GM23338 (cell line): ENCODE measurements around the gene TAF8. TPM values are rescaled to one million over a fixed set of nuclear protein-coding genes. Genes with fewer than 3 reads are reported as not detected.

ENCODE experiments used
- ATAC-seq: fragments of 200-7000 bp; cut with Tn5 transposase; 3 replicates; pipeline ENCODE4 v1.9.1; 2020
- DNase-seq: peaks from one replicate; pipeline ENCODE4 v3.0.0-alpha.2; 2015; ENCODE audit warnings: low spot score
- H2AFZ ChIP-seq: fragments of 200-600 bp; sonication (generic); 2 replicates; pipeline ENCODE4 v1.8.0; 2016; ENCODE audit warnings: antibody characterized with exemption, mild to moderate bottlenecking, moderate library complexity
- H3F3A ChIP-seq: fragments of 200-600 bp; sonication (generic); replicated peaks from 2 replicates; pipeline ENCODE4 v1.8.0; 2017; ENCODE audit warnings: antibody characterized with exemption, mixed run types, low read depth
- H3K27ac ChIP-seq: fragments of 200-600 bp; sonication (generic); 2 replicates; pipeline ENCODE4 v1.6.1; 2016; ENCODE audit warnings: low read depth
- H3K27me3 ChIP-seq: fragments of 200-600 bp; sonication (generic); 2 replicates; pipeline ENCODE4 v1.8.0; 2016; ENCODE audit warnings: mild to moderate bottlenecking, mixed run types, moderate library complexity; ENCODE audit not compliant: insufficient read depth
- H3K36me3 ChIP-seq: fragments of 200-600 bp; sonication (generic); 2 replicates; pipeline ENCODE4 v1.8.0; 2016; ENCODE audit warnings: mild to moderate bottlenecking; ENCODE audit not compliant: insufficient read depth
- H3K4me1 ChIP-seq: fragments of 200-600 bp; sonication (generic); 2 replicates; pipeline ENCODE4 v1.8.0; 2016; ENCODE audit warnings: mild to moderate bottlenecking, moderate library complexity; ENCODE audit not compliant: insufficient read depth
- H3K4me2 ChIP-seq: fragments of 200-600 bp; sonication (generic); 2 replicates; pipeline ENCODE4 v1.7.1; 2017; ENCODE audit warnings: mixed run types
- H3K4me3 ChIP-seq: fragments of 200-600 bp; sonication (generic); 2 replicates; pipeline ENCODE4 v1.6.1; 2016; ENCODE audit warnings: mixed run types
- H3K79me2 ChIP-seq: fragments of 200-600 bp; sonication (generic); replicated peaks from 2 replicates; pipeline ENCODE4 v1.8.0; 2017; ENCODE audit warnings: mild to moderate bottlenecking; ENCODE audit not compliant: insufficient read depth
- H3K9me2 ChIP-seq: fragments of 200-600 bp; sonication (generic); 2 replicates; pipeline ENCODE4 v1.8.0; 2017; ENCODE audit not compliant: insufficient read depth
- H4K20me1 ChIP-seq: fragments of 200-600 bp; sonication (generic); replicated peaks from 2 replicates; pipeline ENCODE4 v1.8.0; 2017; ENCODE audit warnings: mild to moderate bottlenecking; ENCODE audit not compliant: insufficient read depth
- H3K27ac Mint-ChIP-seq: 2 replicates; pipeline ENCODE4 v1.8.0; 2020; ENCODE audit warnings: inconsistent platforms, mild to moderate bottlenecking, moderate library complexity, mixed read lengths
- H3K27me3 Mint-ChIP-seq: 3 replicates; pipeline ENCODE4 v1.8.0; 2022; ENCODE audit warnings: low read depth, mild to moderate bottlenecking, moderate library complexity, mixed read lengths, inconsistent platforms; ENCODE audit not compliant: insufficient read depth, poor library complexity
- H3K36me3 Mint-ChIP-seq: 3 replicates; pipeline ENCODE4 v1.8.0; 2021; ENCODE audit warnings: low read depth, mild to moderate bottlenecking, inconsistent platforms, moderate library complexity, mixed read lengths
- H3K4me1 Mint-ChIP-seq: 3 replicates; pipeline ENCODE4 v1.8.0; 2020; ENCODE audit warnings: mild to moderate bottlenecking, inconsistent platforms, mixed read lengths
- H3K4me3 Mint-ChIP-seq: 3 replicates; pipeline ENCODE4 v1.8.0; 2021; ENCODE audit warnings: moderate library complexity, mild to moderate bottlenecking, inconsistent platforms, mixed read lengths
- H3K9me3 Mint-ChIP-seq: 3 replicates; pipeline ENCODE4 v1.8.0; 2020; ENCODE audit warnings: moderate library complexity, mild to moderate bottlenecking, inconsistent platforms, mixed read lengths
- CREB1 ChIP-seq: fragments of 250-450 bp; sonication (Bioruptor Pico); IDR thresholded peaks from 2 replicates; pipeline ENCODE4 v1.5.0; 2020; ENCODE audit warnings: low read depth, mild to moderate bottlenecking, moderate library complexity
- EZH2 ChIP-seq: fragments of 200-600 bp; sonication (generic); IDR thresholded peaks from one replicate; pipeline ENCODE4 v1.8.0; 2017; ENCODE audit warnings: antibody characterized with exemption, mild to moderate bottlenecking, low read depth; ENCODE audit not compliant: unreplicated experiment
- EZH2phosphoT487 ChIP-seq: fragments of 200-600 bp; sonication (generic); IDR thresholded peaks from one replicate; pipeline ENCODE4 v1.8.1; 2018; ENCODE audit warnings: antibody characterized with exemption; ENCODE audit not compliant: unreplicated experiment
- NANOG ChIP-seq: IDR thresholded peaks from 2 replicates; pipeline ENCODE4 v1.6.1; 2016; ENCODE audit warnings: antibody characterized with exemption, borderline replicate concordance
- POLR2AphosphoS5 ChIP-seq: IDR thresholded peaks from 2 replicates; pipeline ENCODE4 v1.6.1; 2016; ENCODE audit warnings: antibody characterized with exemption, low read depth
- ZNF114 ChIP-seq: fragments of 250-450 bp; sonication (Bioruptor Pico); IDR thresholded peaks from 2 replicates; pipeline ENCODE4 v1.5.0; 2020; ENCODE audit warnings: mild to moderate bottlenecking, moderate library complexity
- ZNF331 ChIP-seq: fragments of 250-450 bp; sonication (Bioruptor Pico); IDR thresholded peaks from 2 replicates; pipeline ENCODE4 v1.5.0; 2020; ENCODE audit warnings: low read depth, mild to moderate bottlenecking, moderate library complexity
- polyA plus RNA-seq: library from polyadenylated mRNA; unstranded; fragments of >200 nt; fragmentation: Nextera tagmentation; extraction: Ambion mirVana; gene quantifications from 2 replicates; pipeline ENCODE4 v1.2.1, GENCODE V29; 2016
- total RNA-seq: library from RNA; depleted of rRNA; stranded (reverse); fragments of >200 nt; shearing (Covaris generic); gene quantifications from 2 replicates; pipeline ENCODE4 v1.2.3, GENCODE V29; 2014
- TF ChIP-seq, protein P1 (sequence below), 2 experiments: fragments of 200-600 bp in 1 of 2; sonication (generic) in 1 of 2; conservative IDR thresholded peaks; 2 replicates each; pipeline versions ENCODE4 v1.5.1 to v1.6.1; 2016 to 2017; ENCODE audit warnings: antibody characterized with exemption in 2 of 2, low read depth in 2 of 2, mild to moderate bottlenecking in 2 of 2, moderate library complexity in 1 of 2
- TF ChIP-seq, protein P2 (sequence below): IDR thresholded peaks from one replicate; pipeline ENCODE4 v1.6.1; 2018; ENCODE audit warnings: antibody characterized with exemption; ENCODE audit not compliant: unreplicated experiment

Gene TAF8
- total and polyA plus RNA-seq, 2 experiments from 2014 or later, result 18.7 to 30.6 TPM

DNA sequence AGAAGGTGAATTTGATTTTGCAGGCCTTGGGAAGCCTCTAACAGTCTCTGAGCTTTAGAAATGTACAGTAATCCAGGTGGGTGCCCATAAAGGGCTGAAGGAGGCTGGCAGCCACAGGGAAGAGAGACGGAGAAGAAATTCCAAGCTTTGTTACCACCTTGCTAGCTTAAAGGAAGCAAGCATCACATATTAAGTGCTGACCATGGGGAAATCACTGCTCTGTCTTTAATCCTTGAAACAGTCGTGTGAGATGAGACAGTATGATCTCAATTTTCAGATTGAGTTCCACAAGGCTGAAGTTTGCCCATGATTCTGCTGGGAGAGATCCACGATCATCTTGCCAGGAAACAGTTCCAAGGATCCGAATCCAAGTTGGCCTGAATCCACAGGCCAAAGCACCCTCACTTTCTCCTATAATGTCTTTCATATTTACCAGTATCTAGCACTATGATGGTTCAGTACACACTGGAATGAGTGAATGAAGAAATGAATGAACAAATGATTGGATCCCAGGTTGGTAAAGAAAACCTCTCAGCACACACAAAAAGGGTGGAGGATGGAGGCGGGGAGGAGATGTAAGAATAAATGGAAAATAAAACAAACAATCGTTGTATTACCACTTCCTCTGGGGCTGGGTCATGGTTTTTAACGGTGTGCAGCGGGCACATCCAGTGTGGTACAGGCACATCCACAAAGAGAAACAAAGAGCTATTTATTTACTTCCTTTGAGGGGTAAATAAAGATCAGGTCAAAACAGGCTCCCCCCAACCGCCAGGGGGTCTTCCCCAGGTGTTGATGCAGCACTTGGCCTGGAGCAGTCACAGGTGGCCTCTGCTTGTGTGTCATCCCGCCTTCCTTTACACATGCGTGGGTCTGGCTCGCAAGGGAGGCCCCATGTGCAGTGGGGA is 28.2 kb upstream of the TAF8 start (continued):
- TF ChIP-seq, protein P1, sequence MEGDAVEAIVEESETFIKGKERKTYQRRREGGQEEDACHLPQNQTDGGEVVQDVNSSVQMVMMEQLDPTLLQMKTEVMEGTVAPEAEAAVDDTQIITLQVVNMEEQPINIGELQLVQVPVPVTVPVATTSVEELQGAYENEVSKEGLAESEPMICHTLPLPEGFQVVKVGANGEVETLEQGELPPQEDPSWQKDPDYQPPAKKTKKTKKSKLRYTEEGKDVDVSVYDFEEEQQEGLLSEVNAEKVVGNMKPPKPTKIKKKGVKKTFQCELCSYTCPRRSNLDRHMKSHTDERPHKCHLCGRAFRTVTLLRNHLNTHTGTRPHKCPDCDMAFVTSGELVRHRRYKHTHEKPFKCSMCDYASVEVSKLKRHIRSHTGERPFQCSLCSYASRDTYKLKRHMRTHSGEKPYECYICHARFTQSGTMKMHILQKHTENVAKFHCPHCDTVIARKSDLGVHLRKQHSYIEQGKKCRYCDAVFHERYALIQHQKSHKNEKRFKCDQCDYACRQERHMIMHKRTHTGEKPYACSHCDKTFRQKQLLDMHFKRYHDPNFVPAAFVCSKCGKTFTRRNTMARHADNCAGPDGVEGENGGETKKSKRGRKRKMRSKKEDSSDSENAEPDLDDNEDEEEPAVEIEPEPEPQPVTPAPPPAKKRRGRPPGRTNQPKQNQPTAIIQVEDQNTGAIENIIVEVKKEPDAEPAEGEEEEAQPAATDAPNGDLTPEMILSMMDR (conservative IDR thresholded peaks at IDR 0.05; ENCODE audit: low read depth in 2 of 2), result no peak
- TF ChIP-seq ZNF114 (CRISPR knock-in tag) (no peak), CREB1 (CRISPR knock-in tag) (no peak), POLR2AphosphoS5 (no peak), NANOG (no peak), EZH2phosphoT487 (no peak)
- TF ChIP-seq, protein P2, sequence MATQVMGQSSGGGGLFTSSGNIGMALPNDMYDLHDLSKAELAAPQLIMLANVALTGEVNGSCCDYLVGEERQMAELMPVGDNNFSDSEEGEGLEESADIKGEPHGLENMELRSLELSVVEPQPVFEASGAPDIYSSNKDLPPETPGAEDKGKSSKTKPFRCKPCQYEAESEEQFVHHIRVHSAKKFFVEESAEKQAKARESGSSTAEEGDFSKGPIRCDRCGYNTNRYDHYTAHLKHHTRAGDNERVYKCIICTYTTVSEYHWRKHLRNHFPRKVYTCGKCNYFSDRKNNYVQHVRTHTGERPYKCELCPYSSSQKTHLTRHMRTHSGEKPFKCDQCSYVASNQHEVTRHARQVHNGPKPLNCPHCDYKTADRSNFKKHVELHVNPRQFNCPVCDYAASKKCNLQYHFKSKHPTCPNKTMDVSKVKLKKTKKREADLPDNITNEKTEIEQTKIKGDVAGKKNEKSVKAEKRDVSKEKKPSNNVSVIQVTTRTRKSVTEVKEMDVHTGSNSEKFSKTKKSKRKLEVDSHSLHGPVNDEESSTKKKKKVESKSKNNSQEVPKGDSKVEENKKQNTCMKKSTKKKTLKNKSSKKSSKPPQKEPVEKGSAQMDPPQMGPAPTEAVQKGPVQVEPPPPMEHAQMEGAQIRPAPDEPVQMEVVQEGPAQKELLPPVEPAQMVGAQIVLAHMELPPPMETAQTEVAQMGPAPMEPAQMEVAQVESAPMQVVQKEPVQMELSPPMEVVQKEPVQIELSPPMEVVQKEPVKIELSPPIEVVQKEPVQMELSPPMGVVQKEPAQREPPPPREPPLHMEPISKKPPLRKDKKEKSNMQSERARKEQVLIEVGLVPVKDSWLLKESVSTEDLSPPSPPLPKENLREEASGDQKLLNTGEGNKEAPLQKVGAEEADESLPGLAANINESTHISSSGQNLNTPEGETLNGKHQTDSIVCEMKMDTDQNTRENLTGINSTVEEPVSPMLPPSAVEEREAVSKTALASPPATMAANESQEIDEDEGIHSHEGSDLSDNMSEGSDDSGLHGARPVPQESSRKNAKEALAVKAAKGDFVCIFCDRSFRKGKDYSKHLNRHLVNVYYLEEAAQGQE, result no peak

DNA sequence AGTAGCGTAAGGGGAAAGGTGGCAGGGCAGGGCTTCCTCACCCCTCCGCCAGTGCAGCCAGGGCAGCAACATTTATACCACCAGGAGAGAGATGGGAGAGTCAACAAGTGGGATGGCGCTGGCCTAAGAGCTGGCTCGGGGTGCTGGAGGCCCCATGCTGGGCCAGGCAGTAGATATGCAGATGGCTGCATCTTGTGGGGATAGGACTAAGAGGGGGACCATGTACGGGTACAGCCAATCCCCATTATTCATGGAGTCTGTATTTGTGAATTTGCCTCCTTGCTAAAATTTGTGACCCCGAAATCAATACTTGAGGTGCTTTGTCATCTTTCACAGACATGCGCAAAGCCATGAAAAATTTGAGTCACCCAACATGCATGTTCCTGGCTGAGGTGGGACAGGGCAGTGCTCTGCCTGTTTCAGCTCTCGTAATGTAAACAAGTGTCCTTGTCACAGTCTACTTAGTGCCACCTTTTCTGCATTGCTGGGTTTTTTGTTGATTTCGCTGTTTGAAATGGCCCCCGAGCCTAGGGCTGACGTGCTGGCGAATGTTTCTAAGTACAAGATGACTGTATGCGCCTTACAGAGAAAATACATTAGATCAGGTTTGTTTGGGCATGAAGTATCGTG is 27.5 kb upstream of the TAF8 start:
- Mint-ChIP-seq H3K9me3 (no peaks in the 10 kb centered on the region), H3K4me3 (no peak overlapping the region), H3K27me3 (no peaks in the 10 kb centered on the region), H3K4me1 (peaks cover 13% of the 10 kb centered on the region), H3K36me3 (no peaks in the 10 kb centered on the region), H3K27ac (peak overlapping the region; percentile 35)
- H3K79me2 ChIP-seq, result no peaks in the 10 kb centered on the region
- no peak for DNase-seq
- no peak overlapping the region for H3K27ac ChIP-seq
- 0 out of 2 replicates have a peak overlapping the region, but pooled peaks have one; percentile 45 for H3K4me2 ChIP-seq
- H3F3A ChIP-seq, result no peaks in the 10 kb centered on the region
- H3K4me1 ChIP-seq, result peaks cover 12% of the 10 kb centered on the region; the same call in 1 of the 2 replicates
- H4K20me1 ChIP-seq, result no peaks in the 10 kb centered on the region
- TF ChIP-seq NANOG (no peak), POLR2AphosphoS5 (no peak), EZH2 (no peak), CREB1 (CRISPR knock-in tag) (no peak), EZH2phosphoT487 (no peak), ZNF331 (CRISPR knock-in tag) (no peak)
- TF ChIP-seq, protein P2, result no peak
- H3K4me3 ChIP-seq, result no peak overlapping the region
- no peaks in the 10 kb centered on the region for H3K36me3 ChIP-seq
- no peaks in the 10 kb centered on the region for H3K27me3 ChIP-seq
- H2AFZ ChIP-seq, result peak overlapping the region; percentile 87
- peak; percentile 57; the same call in 2 of the 3 replicates for ATAC-seq
- no peaks in the 10 kb centered on the region for H3K9me2 ChIP-seq
